HFF-Myc (cell line): ENCODE data around the gene PON2.

Experiments used
- DNase-seq: peaks from one replicate; pipeline ENCODE4 v3.0.0-alpha.2; 2011; ENCODE audit warnings: low read depth; ENCODE audit errors: extremely low read depth
- H3K4me3 ChIP-seq: replicated peaks from 2 replicates; pipeline ENCODE4 v1.5.1; 2011; ENCODE audit warnings: low read depth, mild to moderate bottlenecking, control low read depth, low read length
- CTCF ChIP-seq: IDR thresholded peaks from 2 replicates; pipeline ENCODE4 v1.5.1; 2012; ENCODE audit warnings: mild to moderate bottlenecking, low read depth, low read length, control low read depth; ENCODE audit errors: missing control alignments

Gene PON2

GRCh38 chr7:95434557-95435421, at the start of gene PON2:
Gene PON2, minus strand, starts transcription at chr7:95435028. Its CDS starts 77 bp downstream, at chr7:95434951.
- peak; percentile 32 for DNase-seq
- TF ChIP-seq CTCF: no peak
- H3K4me3 ChIP-seq: peak within 1 kb of the TSS; percentile 57

GRCh38 chr7:95482424-95482823, 47.6 kb upstream of the PON2 start:
- no peak for TF ChIP-seq CTCF
- DNase-seq: no peak
- H3K4me3 ChIP-seq: no peak overlapping the region

GRCh38 chr7:95481271-95482165, 46.7 kb upstream of the PON2 start:
- no peak overlapping the region for H3K4me3 ChIP-seq
- TF ChIP-seq CTCF: no peak
- DNase-seq: no peak

GRCh38 chr7:95479992-95480624, 45.3 kb upstream of the PON2 start:
- TF ChIP-seq CTCF: no peak
- no peak for DNase-seq
- H3K4me3 ChIP-seq: no peak overlapping the region

- no peak for DNase-seq
- H3K4me3 ChIP-seq: no peak overlapping the region
- TF ChIP-seq CTCF: peak; percentile 23
These were observed 43.6 kb upstream of the PON2 start for GRCh38 chr7:95478272-95479037.
